ENCODE results near the gene NLRC5.

The NLRC5 gene

DNA sequence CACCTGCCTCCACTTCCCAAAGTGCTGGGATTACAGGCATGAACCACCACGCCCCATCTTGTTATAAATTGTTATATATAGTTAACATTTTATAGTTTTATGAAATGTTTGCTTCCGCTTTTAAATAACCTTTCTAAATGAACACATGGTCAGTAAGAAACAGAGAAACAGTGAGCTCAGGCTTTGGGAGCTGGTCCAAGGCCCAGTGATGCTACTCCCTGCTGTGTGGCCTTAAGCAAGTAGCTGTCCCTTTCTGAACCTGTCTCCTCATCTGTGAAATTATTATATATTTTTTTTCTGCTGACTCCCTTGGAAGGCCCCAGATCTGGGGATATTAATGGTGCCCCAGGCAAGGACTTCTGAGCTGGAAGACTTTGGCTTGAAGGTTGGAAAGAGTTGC is 122.1 kb downstream of the NLRC5 start:
- Histone ChIP-seq H3K18ac (ENCODE audit: low read length) (no peak overlapping the region), H3K9me3 (replicated peaks in 1 of 2; ENCODE audit: control insufficient read depth in 2 of 2, insufficient read depth in 1 of 2, low read depth in 1 of 2, low read length in 2 of 2) (no peaks in the 10 kb centered on the region), H3K4me3 (ENCODE audit: low read length in 2 of 2) (no peak overlapping the region), H2AFZ (ENCODE audit: low read length) (no peak overlapping the region), H3K14ac (ENCODE audit: low read length) (no peak overlapping the region), H3K27ac (replicated peaks; ENCODE audit: low read length) (no peak overlapping the region), H3K4me2 (ENCODE audit: insufficient read depth, low read length, poor library complexity, severe bottlenecking) (no peak overlapping the region), H3K27me3 (ENCODE audit: control insufficient read depth in 3 of 3, insufficient read depth in 3 of 3, low read depth in 1 of 3, low read length in 3 of 3) (no peaks in the 10 kb centered on the region), H2AK5ac (ENCODE audit: low read depth, low read length) (no peak overlapping the region), H2BK120ac (ENCODE audit: low read depth, low read length) (no peak overlapping the region), H3K36me3 (replicated peaks in 1 of 2; ENCODE audit: control insufficient read depth in 2 of 2, insufficient read depth in 2 of 2, low read length in 2 of 2) (peaks cover 0 to 24% of the 10 kb centered on the region in 2 donors), H4K91ac (ENCODE audit: low read depth, low read length, poor library complexity) (no peak overlapping the region), H3K79me1 (ENCODE audit: low read depth, low read length) (no peaks in the 10 kb centered on the region), H3K4ac (ENCODE audit: low read length) (no peak overlapping the region), H3K9ac (ENCODE audit: low read depth, low read length, poor library complexity) (no peak overlapping the region), H4K8ac (ENCODE audit: low read depth, low read length) (no peak overlapping the region), H2BK5ac (ENCODE audit: low read length) (no peak overlapping the region), H2BK12ac (ENCODE audit: low read length) (no peak overlapping the region), H2BK15ac (ENCODE audit: low read length) (no peak overlapping the region), H3K23ac (ENCODE audit: low read depth, low read length, poor library complexity) (no peak overlapping the region), H3K4me1 (ENCODE audit: control insufficient read depth in 2 of 2, insufficient read depth in 1 of 2, low read depth in 1 of 2, low read length in 2 of 2) (peaks cover 22 to 28% of the 10 kb centered on the region in 2 donors)
- WGBS, 2 donors (ENCODE audit: extremely low coverage in 2 of 2, insufficient read length in 2 of 2, insufficient replicate concordance in 1 of 2) = no CpG with 5 or more reads among the region's 2 CpGs
- DNase-seq (ENCODE audit: low spot score) = no peak

DNA sequence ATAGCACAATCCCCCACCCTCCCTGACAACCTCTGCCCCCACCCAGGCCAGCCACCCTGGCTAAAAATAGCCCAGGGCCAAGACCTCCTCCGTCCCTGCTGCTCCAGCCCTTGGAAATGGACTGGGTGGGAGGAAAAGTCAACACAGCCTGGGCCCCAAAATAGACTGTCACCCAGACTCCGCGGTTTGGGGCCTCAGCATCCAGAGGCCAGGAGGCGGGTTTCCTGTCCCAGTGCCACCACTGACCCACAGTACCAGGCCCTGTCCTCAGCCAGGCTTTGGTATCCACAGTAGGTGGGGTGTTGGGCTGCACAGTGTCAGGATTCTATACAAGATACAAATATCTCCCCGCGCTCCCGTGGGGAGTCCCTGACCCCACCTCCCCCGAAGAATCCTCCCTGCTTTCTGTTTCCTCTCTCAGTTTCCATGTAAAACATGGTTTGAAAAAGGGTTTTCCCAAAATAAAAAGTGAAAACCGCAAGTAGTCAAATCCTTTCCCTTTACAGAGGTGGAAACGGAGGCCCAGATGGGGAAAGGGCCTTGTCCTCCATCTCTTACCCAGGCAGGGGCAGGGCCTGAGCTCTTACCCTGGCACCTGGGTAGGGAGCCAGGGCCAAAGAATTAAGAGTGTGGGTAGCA is 123.2 kb downstream of the NLRC5 start:
- Histone ChIP-seq H2BK5ac (ENCODE audit: low read length) (no peak overlapping the region), H3K36me3 (replicated peaks in 1 of 2; ENCODE audit: control insufficient read depth in 2 of 2, insufficient read depth in 2 of 2, low read length in 2 of 2) (peaks cover 0 to 35% of the 10 kb centered on the region in 2 donors), H4K91ac (ENCODE audit: low read depth, low read length, poor library complexity) (no peak overlapping the region), H3K14ac (ENCODE audit: low read length) (no peak overlapping the region), H2AFZ (ENCODE audit: low read length) (no peak overlapping the region), H3K4me1 (ENCODE audit: control insufficient read depth in 2 of 2, insufficient read depth in 1 of 2, low read depth in 1 of 2, low read length in 2 of 2) (peaks cover 20 to 29% of the 10 kb centered on the region in 2 donors), H3K79me1 (ENCODE audit: low read depth, low read length) (no peaks in the 10 kb centered on the region), H3K9ac (ENCODE audit: low read depth, low read length, poor library complexity) (no peak overlapping the region), H3K27me3 (ENCODE audit: control insufficient read depth in 3 of 3, insufficient read depth in 3 of 3, low read depth in 1 of 3, low read length in 3 of 3) (no peaks in the 10 kb centered on the region), H2AK5ac (ENCODE audit: low read depth, low read length) (peak overlapping the region; percentile 32), H2BK120ac (ENCODE audit: low read depth, low read length) (no peak overlapping the region), H3K27ac (replicated peaks; ENCODE audit: low read length) (no peak overlapping the region), H3K18ac (ENCODE audit: low read length) (peak overlapping the region; percentile 77), H3K4me3 (ENCODE audit: low read length in 2 of 2) (no peak overlapping the region), H2BK15ac (ENCODE audit: low read length) (peak overlapping the region; percentile 65), H2BK12ac (ENCODE audit: low read length) (no peak overlapping the region), H3K4ac (ENCODE audit: low read length) (no peak overlapping the region), H3K23ac (ENCODE audit: low read depth, low read length, poor library complexity) (no peak overlapping the region), H3K4me2 (ENCODE audit: insufficient read depth, low read length, poor library complexity, severe bottlenecking) (no peak overlapping the region), H3K9me3 (replicated peaks in 1 of 2; ENCODE audit: control insufficient read depth in 2 of 2, insufficient read depth in 1 of 2, low read depth in 1 of 2, low read length in 2 of 2) (no peaks in the 10 kb centered on the region), H4K8ac (ENCODE audit: low read depth, low read length) (no peak overlapping the region)
- DNase-seq (ENCODE audit: low spot score) = no peak
- no CpG with 5 or more reads among the region's 10 CpGs for WGBS, 2 donors (ENCODE audit: extremely low coverage in 2 of 2, insufficient read length in 2 of 2, insufficient replicate concordance in 1 of 2)

DNA sequence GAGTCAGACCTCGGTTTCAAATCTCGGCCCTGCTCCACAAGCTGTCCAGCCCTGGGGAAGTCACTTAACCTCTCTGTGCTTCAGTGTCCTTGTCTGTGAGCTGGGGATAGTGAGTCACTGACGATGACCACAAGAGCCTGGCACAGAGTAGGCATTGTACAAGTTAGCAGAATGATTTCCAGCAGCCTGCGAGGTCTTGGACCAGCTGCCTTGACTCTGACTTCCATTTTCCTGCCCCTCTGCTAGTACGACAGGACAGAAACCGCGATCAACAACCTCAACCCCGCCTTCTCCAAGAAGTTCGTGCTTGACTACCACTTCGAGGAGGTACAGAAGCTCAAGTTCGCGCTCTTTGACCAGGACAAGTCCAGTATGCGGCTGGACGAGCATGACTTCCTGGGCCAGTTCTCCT is 123.7 kb downstream of the NLRC5 start:
- Histone ChIP-seq H2BK12ac (ENCODE audit: low read length) (peak overlapping the region; percentile 2), H4K8ac (ENCODE audit: low read depth, low read length) (no peak overlapping the region)

DNA sequence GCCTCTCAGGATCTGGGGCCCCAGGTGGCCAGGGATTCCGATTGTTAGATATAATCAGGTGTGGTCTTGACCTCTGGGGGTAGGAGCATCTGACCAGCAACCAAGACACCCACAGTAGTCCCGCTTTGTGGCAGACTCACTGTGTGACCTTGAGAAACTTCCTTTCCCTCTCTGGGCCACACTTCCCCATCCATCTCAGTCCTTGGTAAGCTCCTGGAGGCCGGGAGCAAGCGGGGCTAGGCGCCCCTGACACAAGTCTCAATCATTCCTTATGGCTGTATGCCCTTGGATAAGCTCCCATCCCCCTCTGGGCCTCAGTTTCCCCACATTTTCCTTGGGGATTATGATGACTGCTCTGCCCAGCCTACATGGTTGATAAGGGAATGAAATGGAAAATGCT is 124.3 kb downstream of the NLRC5 start:
- Histone ChIP-seq H2BK12ac (ENCODE audit: low read length) (no peak overlapping the region), H3K23ac (ENCODE audit: low read depth, low read length, poor library complexity) (no peak overlapping the region), H2BK15ac (ENCODE audit: low read length) (peak overlapping the region; percentile 22), H3K9me3 (replicated peaks in 1 of 2; ENCODE audit: control insufficient read depth in 2 of 2, insufficient read depth in 1 of 2, low read depth in 1 of 2, low read length in 2 of 2) (no peaks in the 10 kb centered on the region), H2BK120ac (ENCODE audit: low read depth, low read length) (no peak overlapping the region), H3K4me1 (ENCODE audit: control insufficient read depth in 2 of 2, insufficient read depth in 1 of 2, low read depth in 1 of 2, low read length in 2 of 2) (peaks cover 20 to 29% of the 10 kb centered on the region in 2 donors), H3K27me3 (ENCODE audit: control insufficient read depth in 3 of 3, insufficient read depth in 3 of 3, low read depth in 1 of 3, low read length in 3 of 3) (no peaks in the 10 kb centered on the region), H3K14ac (ENCODE audit: low read length) (no peak overlapping the region), H3K4me2 (ENCODE audit: insufficient read depth, low read length, poor library complexity, severe bottlenecking) (no peak overlapping the region), H3K18ac (ENCODE audit: low read length) (no peak overlapping the region), H4K8ac (ENCODE audit: low read depth, low read length) (no peak overlapping the region), H2BK5ac (ENCODE audit: low read length) (no peak overlapping the region), H2AK5ac (ENCODE audit: low read depth, low read length) (peak overlapping the region; percentile 42), H4K91ac (ENCODE audit: low read depth, low read length, poor library complexity) (no peak overlapping the region), H3K4me3 (ENCODE audit: low read length in 2 of 2) (no peak overlapping the region), H3K9ac (ENCODE audit: low read depth, low read length, poor library complexity) (no peak overlapping the region), H3K79me1 (ENCODE audit: low read depth, low read length) (no peaks in the 10 kb centered on the region), H3K4ac (ENCODE audit: low read length) (no peak overlapping the region), H2AFZ (ENCODE audit: low read length) (no peak overlapping the region), H3K36me3 (replicated peaks in 1 of 2; ENCODE audit: control insufficient read depth in 2 of 2, insufficient read depth in 2 of 2, low read length in 2 of 2) (peaks cover 0 to 44% of the 10 kb centered on the region in 2 donors), H3K27ac (replicated peaks; ENCODE audit: low read length) (no peak overlapping the region)
- no CpG with 5 or more reads among the region's 5 CpGs for WGBS, 2 donors (ENCODE audit: extremely low coverage in 2 of 2, insufficient read length in 2 of 2, insufficient replicate concordance in 1 of 2)
- DNase-seq (ENCODE audit: low spot score) = no peak

More for the DNA sequence above, 123.7 kb downstream of the NLRC5 start:
- no peak for DNase-seq (ENCODE audit: low spot score)
- H2BK15ac ChIP-seq (ENCODE audit: low read length) = peak overlapping the region; percentile 22
- no peak overlapping the region for H3K9ac ChIP-seq (ENCODE audit: low read depth, low read length, poor library complexity)
- no CpG with 5 or more reads among the region's 14 CpGs for WGBS, 2 donors (ENCODE audit: extremely low coverage in 2 of 2, insufficient read length in 2 of 2, insufficient replicate concordance in 1 of 2)
- no peak overlapping the region for H2BK120ac ChIP-seq (ENCODE audit: low read depth, low read length)
- no peak overlapping the region for H3K23ac ChIP-seq (ENCODE audit: low read depth, low read length, poor library complexity)
- H3K14ac ChIP-seq (ENCODE audit: low read length) = no peak overlapping the region
- H2BK5ac ChIP-seq (ENCODE audit: low read length) = no peak overlapping the region
- H3K4me3 ChIP-seq (ENCODE audit: low read length in 2 of 2) = no peak overlapping the region
- no peaks in the 10 kb centered on the region for H3K27me3 ChIP-seq (ENCODE audit: control insufficient read depth in 3 of 3, insufficient read depth in 3 of 3, low read depth in 1 of 3, low read length in 3 of 3)
- peaks cover 20 to 29% of the 10 kb centered on the region in 2 donors for H3K4me1 ChIP-seq (ENCODE audit: control insufficient read depth in 2 of 2, insufficient read depth in 1 of 2, low read depth in 1 of 2, low read length in 2 of 2)
- H3K79me1 ChIP-seq (ENCODE audit: low read depth, low read length) = no peaks in the 10 kb centered on the region
- no peak overlapping the region for H2AFZ ChIP-seq (ENCODE audit: low read length)
- H3K18ac ChIP-seq (ENCODE audit: low read length) = peak overlapping the region; percentile 49
- no peak overlapping the region for H3K4ac ChIP-seq (ENCODE audit: low read length)
- no peak overlapping the region for H4K91ac ChIP-seq (ENCODE audit: low read depth, low read length, poor library complexity)
- H2AK5ac ChIP-seq (ENCODE audit: low read depth, low read length) = peak overlapping the region; percentile 42
- H3K9me3 ChIP-seq (replicated peaks in 1 of 2; ENCODE audit: control insufficient read depth in 2 of 2, insufficient read depth in 1 of 2, low read depth in 1 of 2, low read length in 2 of 2) = no peaks in the 10 kb centered on the region
- no peak overlapping the region for H3K4me2 ChIP-seq (ENCODE audit: insufficient read depth, low read length, poor library complexity, severe bottlenecking)
- H3K27ac ChIP-seq (replicated peaks; ENCODE audit: low read length) = no peak overlapping the region
- peaks cover 0 to 41% of the 10 kb centered on the region in 2 donors for H3K36me3 ChIP-seq (replicated peaks in 1 of 2; ENCODE audit: control insufficient read depth in 2 of 2, insufficient read depth in 2 of 2, low read length in 2 of 2)
